K562 (cell line): ENCODE measurements around the gene GLE1. TPM values are rescaled to one million over a fixed set of nuclear protein-coding genes. Genes with fewer than 3 reads are reported as not detected.
A peak's percentile ranks its signal among the peaks of the same experiment; 100 is the strongest.

Experiments
- ATAC-seq: fragments of 200-7000 bp; cut with Tn5 transposase; 3 replicates; pipeline ENCODE4 v1.9.1; 2020; ENCODE audit warnings: moderate library complexity
- BruUV-seq: library from RNA; stranded (reverse); fragments of 400-500 nt; replicated peaks from 2 replicates; lab custom pipeline; 2021; lab: Mats Ljungman, UMichigan
- CTCF ChIA-PET: fragments of 300-600 bp; formaldehyde crosslinking; extraction: SDS; loops from one replicate; lab custom pipeline; 2021; ENCODE audit warnings: low intra/inter-chr PET ratio; lab: Yijun Ruan, JAX
- POLR2A ChIA-PET: fragments of 300-600, 350-650 bp; sonication (Branson Sonifier 250); formaldehyde crosslinking; extraction: SDS; loops from one replicate; lab custom pipeline; 2021; ENCODE audit warnings: antibody characterized with exemption, inconsistent platforms; lab: Yijun Ruan, JAX
- DNase-seq, 4 experiments: peaks; one replicate each; pipeline versions ENCODE4 v3.0.0 to v3.0.0-alpha.2; 2011 to 2018; ENCODE audit warnings: low spot score in 3 of 4, mixed read lengths in 3 of 4; ENCODE audit errors: extremely low read depth in 1 of 4
- FAIRE-seq: peaks from 2 replicates; lab custom pipeline; 2011; peaks lifted over from hg19 to GRCh38; lab: Jason Lieb, UNC
- H2AFZ ChIP-seq: 2 replicates; pipeline ENCODE4 v1.6.0; 2011; ENCODE audit warnings: low read depth, low read length, control low read depth, inconsistent platforms
- H3K27ac ChIP-seq: fragments of 200-600 bp; 3 replicates; pipeline ENCODE4 v1.8.0; 2011; ENCODE audit warnings: low read depth, mild to moderate bottlenecking, control low read depth, inconsistent platforms, low read length, moderate library complexity, mixed read lengths; ENCODE audit errors: extremely low read depth
- H3K27me3 ChIP-seq, 2 experiments: fragments of 300-600 bp in 1 of 2; 2 replicates in 1 of 2; 3 replicates in 1 of 2; pipeline versions ENCODE4 v1.6.0 to v1.8.0; 2011; ENCODE audit warnings: inconsistent platforms in 2 of 2, low read length in 2 of 2, mild to moderate bottlenecking in 1 of 2, mixed read lengths in 1 of 2, moderate library complexity in 1 of 2; ENCODE audit not compliant: control insufficient read depth in 2 of 2, insufficient read depth in 2 of 2
- H3K36me3 ChIP-seq: fragments of 300-600 bp; 3 replicates; pipeline ENCODE4 v1.8.0; 2011; ENCODE audit warnings: mild to moderate bottlenecking, low read length, inconsistent platforms; ENCODE audit not compliant: control insufficient read depth, insufficient read depth
- H3K4me1 ChIP-seq, 2 experiments: fragments of 200-600 bp in 1 of 2; replicated peaks in 1 of 2; 2 replicates in 1 of 2; 3 replicates in 1 of 2; pipeline versions ENCODE4 v1.5.1 to v1.8.0; 2011; ENCODE audit warnings: inconsistent platforms in 2 of 2, low read length in 2 of 2, mild to moderate bottlenecking in 1 of 2, mixed read lengths in 1 of 2, moderate library complexity in 1 of 2; ENCODE audit not compliant: control insufficient read depth in 2 of 2, insufficient read depth in 2 of 2
- H3K4me2 ChIP-seq: 2 replicates; pipeline ENCODE4 v1.6.1; 2011; ENCODE audit warnings: low read length, control low read depth, inconsistent platforms, mixed read lengths; ENCODE audit not compliant: insufficient read depth
- H3K4me3 ChIP-seq: fragments of 200-600 bp; sonication (generic), shearing (Covaris generic); 2 replicates; pipeline ENCODE4 v1.5.1; 2016; ENCODE audit warnings: control low read depth, inconsistent platforms
- H3K79me2 ChIP-seq: fragments of 200-600 bp; 3 replicates; pipeline ENCODE4 v1.8.0; 2011; ENCODE audit warnings: low read length, inconsistent platforms; ENCODE audit not compliant: control insufficient read depth, insufficient read depth
- H3K9ac ChIP-seq, 2 experiments: 2 replicates each; pipeline versions ENCODE4 v1.6.0 to v1.6.1; 2011; ENCODE audit warnings: low read depth in 2 of 2, low read length in 2 of 2, control low read depth in 1 of 2, inconsistent platforms in 1 of 2, mild to moderate bottlenecking in 1 of 2, mixed read lengths in 1 of 2; ENCODE audit not compliant: insufficient read depth in 1 of 2
- H3K9me1 ChIP-seq: one replicate; pipeline ENCODE4 v1.6.0; 2011; ENCODE audit warnings: inconsistent platforms, mild to moderate bottlenecking, low read length, moderate library complexity; ENCODE audit not compliant: control insufficient read depth, insufficient read depth
- H3K9me3 ChIP-seq: replicated peaks from 2 replicates; pipeline ENCODE4 v1.5.1; 2011; ENCODE audit warnings: low read depth, low read length, inconsistent platforms; ENCODE audit not compliant: control insufficient read depth, insufficient read depth
- H4K20me1 ChIP-seq: replicated peaks from 2 replicates; pipeline ENCODE4 v1.6.1; 2011; ENCODE audit warnings: low read length, inconsistent platforms, mixed read lengths; ENCODE audit not compliant: control insufficient read depth, insufficient read depth
- JUN ChIP-seq, 2 experiments: sonication (generic) in 1 of 2; formaldehyde crosslinking in 1 of 2; IDR thresholded peaks; 2 replicates each; pipeline versions ENCODE4 v1.6.1 to v1.8.0; 2012 to 2022; ENCODE audit warnings: borderline replicate concordance in 2 of 2, mild to moderate bottlenecking in 2 of 2, improper control_type of control experiment in 1 of 2, low read depth in 1 of 2, low read length in 1 of 2, missing genetic modification reagents in 1 of 2
- STAG1 ChIP-seq: sonication (generic); formaldehyde crosslinking; IDR thresholded peaks from 2 replicates; pipeline ENCODE4 v1.5.0; 2020; ENCODE audit warnings: missing genetic modification reagents, borderline replicate concordance
- in situ Hi-C: fragments of 300-500 bp; cut with MboI; formaldehyde crosslinking; loops from 4 replicates; pipeline ENCODE4 v1.15.0; 2018; ENCODE audit warnings: inconsistent platforms, mixed read lengths
- intact Hi-C: fragments of 100-400 bp; cut with micrococcal nuclease; formaldehyde crosslinking; loops from 2 replicates; pipeline ENCODE4 v1.14.2; 2022
- polyA plus RNA-seq, 8 experiments: library from polyadenylated mRNA; depleted of rRNA in 4 of 8; stranded (reverse) in 5 of 8; unstranded in 3 of 8; fragments of >200 nt; fragmentation: Nextera tagmentation in 2 of 8; fragmentation: Illumina TruSeq in 1 of 8; extraction: Ambion mirVana in 2 of 8; extraction: Trizol in 1 of 8; gene quantifications; 2 replicates each; pipeline versions ENCODE4 v1.2.1 to v1.2.3, GENCODE V29; 2011 to 2014; ENCODE audit warnings: inconsistent platforms in 1 of 8, missing spikeins in 1 of 8
- total RNA-seq, 7 experiments: library from RNA; depleted of rRNA in 6 of 7; stranded (reverse); fragments of >200 nt in 6 of 7; fragmentation: Illumina TruSeq in 2 of 7; extraction: Trizol in 2 of 7; gene quantifications; 2 replicates each; pipeline versions ENCODE4 v1.2.1 to v1.2.3, GENCODE V29; 2011 to 2021; ENCODE audit warnings: low replicate concordance in 1 of 7
- TF ChIP-seq, protein P1 (sequence below): fragments of 250-450 bp; sonication (Bioruptor Pico); IDR thresholded peaks from 2 replicates; pipeline ENCODE4 v1.9.0; 2021; ENCODE audit warnings: mild to moderate bottlenecking, inconsistent platforms

Gene GLE1
- total and polyA plus RNA-seq, 9 of the 15 experiments (the other 6 are each of a cell fraction or from before 2014, with no cell fraction given): 15.9 to 44.8 (median 37.6) TPM

DNA sequence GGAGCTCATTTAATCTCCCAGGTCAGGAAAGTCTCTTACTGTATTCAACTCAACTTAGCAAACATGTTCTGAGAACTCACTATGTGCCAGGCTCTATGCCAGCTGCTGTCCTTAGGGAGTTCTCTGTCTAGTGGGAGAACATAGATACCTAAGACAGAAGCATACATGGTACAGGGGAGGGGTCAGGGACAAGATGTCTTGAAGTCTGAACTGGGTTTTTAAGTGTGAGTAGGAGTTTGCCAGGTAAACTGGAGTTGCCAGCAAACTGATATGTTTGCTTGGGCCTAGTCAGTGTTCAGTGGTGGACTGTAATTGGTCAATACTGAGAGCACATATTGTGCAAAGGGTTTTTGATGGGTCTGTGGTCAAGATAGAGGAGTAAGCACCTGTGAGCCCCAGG is 18.3 kb upstream of the GLE1 start:
- peaks cover 88% of the 10 kb centered on the region for H3K36me3 ChIP-seq
- TF ChIP-seq STAG1 (CRISPR knock-in tag): no peak
- TF ChIP-seq, protein P1, sequence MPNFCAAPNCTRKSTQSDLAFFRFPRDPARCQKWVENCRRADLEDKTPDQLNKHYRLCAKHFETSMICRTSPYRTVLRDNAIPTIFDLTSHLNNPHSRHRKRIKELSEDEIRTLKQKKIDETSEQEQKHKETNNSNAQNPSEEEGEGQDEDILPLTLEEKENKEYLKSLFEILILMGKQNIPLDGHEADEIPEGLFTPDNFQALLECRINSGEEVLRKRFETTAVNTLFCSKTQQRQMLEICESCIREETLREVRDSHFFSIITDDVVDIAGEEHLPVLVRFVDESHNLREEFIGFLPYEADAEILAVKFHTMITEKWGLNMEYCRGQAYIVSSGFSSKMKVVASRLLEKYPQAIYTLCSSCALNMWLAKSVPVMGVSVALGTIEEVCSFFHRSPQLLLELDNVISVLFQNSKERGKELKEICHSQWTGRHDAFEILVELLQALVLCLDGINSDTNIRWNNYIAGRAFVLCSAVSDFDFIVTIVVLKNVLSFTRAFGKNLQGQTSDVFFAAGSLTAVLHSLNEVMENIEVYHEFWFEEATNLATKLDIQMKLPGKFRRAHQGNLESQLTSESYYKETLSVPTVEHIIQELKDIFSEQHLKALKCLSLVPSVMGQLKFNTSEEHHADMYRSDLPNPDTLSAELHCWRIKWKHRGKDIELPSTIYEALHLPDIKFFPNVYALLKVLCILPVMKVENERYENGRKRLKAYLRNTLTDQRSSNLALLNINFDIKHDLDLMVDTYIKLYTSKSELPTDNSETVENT (CRISPR knock-in tag): no peak
- no peak for TF ChIP-seq JUN (IDR thresholded peaks at IDR 0.05; ENCODE audit: borderline replicate concordance, low read depth, low read length)
- no peak for TF ChIP-seq JUN (CRISPR knock-in tag; IDR thresholded peaks at IDR 0.05; ENCODE audit: borderline replicate concordance)
- H3K9me3 ChIP-seq: no peaks in the 10 kb centered on the region
- CTCF ChIA-PET: no interaction called here
- H3K27ac ChIP-seq: no peak overlapping the region
- no peak overlapping the region for H3K4me3 ChIP-seq
- no peaks in the 10 kb centered on the region for H3K9me1 ChIP-seq
- intact Hi-C loops: no loop called here
- FAIRE-seq (no peak), ATAC-seq (no peak), DNase-seq (peak in 1 of 4 experiments; percentile 3)
- H3K4me1 ChIP-seq: no peaks in the 10 kb centered on the region
- no peaks in the 10 kb centered on the region for H3K27me3 ChIP-seq
- POLR2A ChIA-PET: interaction anchor here (0.6 to 3.2 kb wide), 4 partner anchors 10 to 527 kb away, joined by 3 to 9 read pairs (median 4); partner anchors contain the start of gene SPTAN1
- in situ Hi-C loops: no loop called here
- no peaks in the 10 kb centered on the region for H4K20me1 ChIP-seq
- no peak overlapping the region for H3K4me2 ChIP-seq
- no peaks in the 10 kb centered on the region for H3K79me2 ChIP-seq
- BruUV-seq: no TSS peak
- H2AFZ ChIP-seq: no peak overlapping the region
- no peak overlapping the region; a peak in 1 of 4 replicates for H3K9ac ChIP-seq
